OCI-LY1 (cell line): Measurements from ENCODE around the gene FBXO8.

ENCODE experiments used
- H2AFZ ChIP-seq: fragments of 200-600 bp; sonication (generic), shearing (Covaris generic); 2 replicates; pipeline ENCODE4 v1.6.0; 2014; ENCODE audit warnings: antibody characterized with exemption, mild to moderate bottlenecking, low read length
- H3F3A ChIP-seq: fragments of 200-600 bp; sonication (generic), shearing (Covaris generic); 2 replicates; pipeline ENCODE4 v1.6.0; 2014; ENCODE audit warnings: mild to moderate bottlenecking, antibody characterized with exemption, low read length, moderate library complexity; ENCODE audit not compliant: insufficient read depth
- H3K27ac ChIP-seq: fragments of 200-600 bp; sonication (generic); 2 replicates; pipeline ENCODE4 v1.5.1; 2014; ENCODE audit warnings: low read length, mixed run types, mild to moderate bottlenecking, low read depth; ENCODE audit not compliant: poor library complexity, severe bottlenecking
- H3K27me3 ChIP-seq: fragments of 200-600 bp; sonication (generic); 2 replicates; pipeline ENCODE4 v1.6.0; 2014; ENCODE audit warnings: antibody characterized with exemption, mild to moderate bottlenecking, low read length, moderate library complexity; ENCODE audit not compliant: insufficient read depth
- H3K36me3 ChIP-seq: fragments of 200-600 bp; sonication (generic); 2 replicates; pipeline ENCODE4 v1.6.1; 2014; ENCODE audit warnings: mild to moderate bottlenecking, antibody characterized with exemption, low read length, moderate library complexity, mixed read lengths; ENCODE audit not compliant: insufficient read depth
- H3K4me1 ChIP-seq: fragments of 200-600 bp; sonication (generic); 2 replicates; pipeline ENCODE4 v1.5.1; 2014; ENCODE audit warnings: mild to moderate bottlenecking, low read length, moderate library complexity; ENCODE audit not compliant: insufficient read depth, severe bottlenecking
- H3K4me2 ChIP-seq: fragments of 200-600 bp; sonication (generic), shearing (Covaris generic); 2 replicates; pipeline ENCODE4 v1.6.1; 2014; ENCODE audit warnings: low read length
- H3K4me3 ChIP-seq: fragments of 200-600 bp; sonication (generic); 2 replicates; pipeline ENCODE4 v1.5.1; 2014; ENCODE audit warnings: low read length, low read depth, mild to moderate bottlenecking, mixed read lengths; ENCODE audit not compliant: poor library complexity, severe bottlenecking
- H3K79me2 ChIP-seq: fragments of 200-600 bp; shearing (Covaris generic); 2 replicates; pipeline ENCODE4 v1.6.1; 2016; ENCODE audit warnings: mixed run types, low read length, mixed read lengths; ENCODE audit not compliant: insufficient read depth
- H3K9ac ChIP-seq: fragments of 200-600 bp; sonication (generic), shearing (Covaris generic); 2 replicates; pipeline ENCODE4 v1.6.1; 2014; ENCODE audit warnings: mild to moderate bottlenecking, low read length, mixed read lengths
- H3K9me2 ChIP-seq: fragments of 200-600 bp; sonication (generic), shearing (Covaris generic); 2 replicates; pipeline ENCODE4 v1.6.1; 2014; ENCODE audit warnings: low read depth, mild to moderate bottlenecking, low read length, mixed read lengths
- H3K9me3 ChIP-seq: fragments of 200-600 bp; shearing (Covaris generic); 2 replicates; pipeline ENCODE4 v1.6.1; 2014; ENCODE audit warnings: low read length, mixed read lengths
- H4K20me1 ChIP-seq: fragments of 200-600 bp; sonication (generic), shearing (Covaris generic); 2 replicates; pipeline ENCODE4 v1.6.0; 2016; ENCODE audit warnings: mild to moderate bottlenecking, low read length; ENCODE audit not compliant: insufficient read depth
- EZH2 ChIP-seq: fragments of 200-600 bp; sonication (generic), shearing (Covaris generic); IDR thresholded peaks from 2 replicates; pipeline ENCODE4 v1.8.0; 2017; ENCODE audit warnings: borderline replicate concordance, mixed run types, mild to moderate bottlenecking, antibody characterized with exemption, low read length, moderate library complexity, mixed read lengths
- TF ChIP-seq, protein P1 (sequence below): fragments of 200-600 bp; sonication (generic), shearing (Covaris generic); IDR thresholded peaks from 2 replicates; pipeline ENCODE4 v1.5.1; 2017; ENCODE audit warnings: mild to moderate bottlenecking, antibody characterized with exemption, low read length, moderate library complexity, mixed read lengths

The FBXO8 gene

DNA sequence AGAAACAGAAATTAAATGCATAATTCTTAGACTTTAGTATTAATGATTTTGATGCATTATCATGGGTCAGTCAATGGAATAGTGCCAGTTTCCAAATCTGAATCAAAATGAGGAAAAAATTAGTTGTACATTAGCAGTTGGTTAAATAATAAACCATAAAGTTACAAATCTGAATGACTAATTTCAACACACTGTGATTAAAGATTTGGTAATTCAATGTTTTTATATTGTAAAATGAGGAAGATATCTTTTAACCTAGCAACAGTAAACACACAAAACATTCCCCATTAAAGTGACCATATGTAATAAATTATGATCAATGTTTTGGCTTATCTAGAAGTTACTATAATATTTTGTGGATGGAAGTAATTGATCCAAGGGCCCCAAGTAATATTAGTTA is 1.6 kb downstream of the FBXO8 start:
- H3K79me2 ChIP-seq = peaks cover 83% of the 10 kb centered on the region
- H3K9me2 ChIP-seq = no peaks in the 10 kb centered on the region
- no peaks in the 10 kb centered on the region for H3K27me3 ChIP-seq
- peak overlapping the region; percentile 96 for H3K9ac ChIP-seq
- H3K36me3 ChIP-seq = peaks cover 14% of the 10 kb centered on the region
- peaks cover 8% of the 10 kb centered on the region; the same call in 1 of the 2 replicates for H3K9me3 ChIP-seq
- peak overlapping the region; percentile 86 for H3K4me2 ChIP-seq
- H3K4me1 ChIP-seq = peaks cover 53% of the 10 kb centered on the region
- no peaks in the 10 kb centered on the region for H4K20me1 ChIP-seq
- H3F3A ChIP-seq = no peaks in the 10 kb centered on the region
- no peak overlapping the region for H2AFZ ChIP-seq
- no peak for TF ChIP-seq EZH2
- TF ChIP-seq, protein P1, sequence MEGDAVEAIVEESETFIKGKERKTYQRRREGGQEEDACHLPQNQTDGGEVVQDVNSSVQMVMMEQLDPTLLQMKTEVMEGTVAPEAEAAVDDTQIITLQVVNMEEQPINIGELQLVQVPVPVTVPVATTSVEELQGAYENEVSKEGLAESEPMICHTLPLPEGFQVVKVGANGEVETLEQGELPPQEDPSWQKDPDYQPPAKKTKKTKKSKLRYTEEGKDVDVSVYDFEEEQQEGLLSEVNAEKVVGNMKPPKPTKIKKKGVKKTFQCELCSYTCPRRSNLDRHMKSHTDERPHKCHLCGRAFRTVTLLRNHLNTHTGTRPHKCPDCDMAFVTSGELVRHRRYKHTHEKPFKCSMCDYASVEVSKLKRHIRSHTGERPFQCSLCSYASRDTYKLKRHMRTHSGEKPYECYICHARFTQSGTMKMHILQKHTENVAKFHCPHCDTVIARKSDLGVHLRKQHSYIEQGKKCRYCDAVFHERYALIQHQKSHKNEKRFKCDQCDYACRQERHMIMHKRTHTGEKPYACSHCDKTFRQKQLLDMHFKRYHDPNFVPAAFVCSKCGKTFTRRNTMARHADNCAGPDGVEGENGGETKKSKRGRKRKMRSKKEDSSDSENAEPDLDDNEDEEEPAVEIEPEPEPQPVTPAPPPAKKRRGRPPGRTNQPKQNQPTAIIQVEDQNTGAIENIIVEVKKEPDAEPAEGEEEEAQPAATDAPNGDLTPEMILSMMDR = no peak
- H3K4me3 ChIP-seq = peak overlapping the region; percentile 90
- no peak overlapping the region for H3K27ac ChIP-seq

DNA sequence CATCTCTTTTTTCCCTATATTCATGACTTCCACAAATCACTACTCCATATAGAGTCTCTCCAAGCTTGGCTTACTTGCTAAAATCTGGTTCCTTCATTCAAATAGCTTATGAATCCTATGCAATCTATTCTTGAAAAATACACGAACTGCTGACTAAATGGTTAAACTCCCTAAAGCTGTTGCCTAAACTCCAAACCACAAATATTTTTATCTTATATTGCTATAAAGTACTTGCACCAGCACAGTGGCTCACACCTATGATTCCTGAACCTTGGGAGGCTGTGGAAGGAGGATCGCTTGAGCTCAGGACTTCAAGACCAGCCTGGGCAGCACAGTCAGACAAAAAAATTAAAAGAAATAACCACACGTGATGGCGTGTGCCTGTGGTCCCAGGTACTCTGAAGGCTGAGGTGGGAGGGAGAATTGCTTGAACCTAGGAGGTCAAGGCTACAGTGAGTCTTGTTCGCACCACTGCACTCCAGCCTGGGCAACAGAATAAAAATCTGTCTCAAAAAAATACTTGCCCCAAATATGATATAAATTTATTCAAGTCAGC is 2.2 kb downstream of the FBXO8 start:
- H2AFZ ChIP-seq = no peak overlapping the region
- H3F3A ChIP-seq = no peaks in the 10 kb centered on the region
- no peak overlapping the region for H3K4me3 ChIP-seq
- no peaks in the 10 kb centered on the region for H3K27me3 ChIP-seq
- H3K4me2 ChIP-seq = peak overlapping the region; percentile 18; the same call in 1 of the 2 replicates
- peaks cover 8% of the 10 kb centered on the region; the same call in 1 of the 2 replicates for H3K9me3 ChIP-seq
- TF ChIP-seq, protein P1 = no peak
- no peak for TF ChIP-seq EZH2
- no peak overlapping the region for H3K27ac ChIP-seq
- H4K20me1 ChIP-seq = no peaks in the 10 kb centered on the region
- H3K79me2 ChIP-seq = peaks cover 83% of the 10 kb centered on the region
- 0 out of 2 replicates have a peak, but pooled peaks cover 8% of the 10 kb centered on the region for H3K36me3 ChIP-seq
- H3K4me1 ChIP-seq = peaks cover 55% of the 10 kb centered on the region
- no peaks in the 10 kb centered on the region for H3K9me2 ChIP-seq
- no peak overlapping the region for H3K9ac ChIP-seq

DNA sequence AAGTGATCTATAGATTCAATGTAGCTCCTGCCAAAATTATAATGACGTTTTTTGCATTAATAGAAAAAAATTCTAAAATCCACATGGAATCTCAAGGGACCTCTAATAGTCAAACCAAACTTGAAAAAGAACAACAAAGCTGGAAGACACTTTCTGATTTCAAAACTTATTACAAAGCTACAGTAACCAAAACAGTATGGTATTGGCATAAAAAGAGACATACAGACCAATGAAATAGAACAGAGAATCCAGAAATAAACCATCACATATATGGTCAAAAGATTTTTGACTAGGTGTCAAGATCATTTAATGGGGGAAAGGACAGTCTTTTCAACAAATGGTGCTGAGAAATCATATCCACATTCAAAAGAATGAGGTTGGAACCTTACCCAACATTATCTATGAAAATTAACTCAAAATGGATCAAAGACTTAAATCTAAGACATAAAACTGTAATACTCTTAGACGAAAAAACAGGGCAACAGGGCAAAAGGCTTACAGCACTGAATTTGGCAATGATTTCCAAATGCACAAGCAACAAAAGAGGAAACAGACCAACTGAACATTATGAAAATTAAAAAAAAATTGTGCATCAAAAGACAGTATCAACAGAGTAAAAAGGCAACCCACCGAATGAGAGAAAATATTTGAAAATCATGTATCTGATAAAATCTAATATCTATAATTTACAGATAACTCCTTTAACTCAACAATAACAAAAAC is 3.9 kb downstream of the FBXO8 start:
- TF ChIP-seq, protein P1 = no peak
- peaks cover 8% of the 10 kb centered on the region; the same call in 1 of the 2 replicates for H3K9me3 ChIP-seq
- H3K4me2 ChIP-seq = no peak overlapping the region
- no peaks in the 10 kb centered on the region for H3K9me2 ChIP-seq
- H3K9ac ChIP-seq = no peak overlapping the region
- no peaks in the 10 kb centered on the region for H4K20me1 ChIP-seq
- H3K36me3 ChIP-seq = 0 out of 2 replicates have a peak, but pooled peaks cover 8% of the 10 kb centered on the region
- H3K4me3 ChIP-seq = no peak overlapping the region
- H3K27ac ChIP-seq = no peak overlapping the region
- H3F3A ChIP-seq = no peaks in the 10 kb centered on the region
- peaks cover 38% of the 10 kb centered on the region for H3K4me1 ChIP-seq
- no peak overlapping the region for H2AFZ ChIP-seq
- H3K79me2 ChIP-seq = peaks cover 69% of the 10 kb centered on the region
- H3K27me3 ChIP-seq = no peaks in the 10 kb centered on the region
